Subcutaneous adipose tissue (tissue), 4 donors: ENCODE results near the gene PSMC1. TPM values are rescaled to one million over a fixed set of nuclear protein-coding genes. Genes with fewer than 3 reads are reported as not detected.

Source experiments
- total RNA-seq, 4 donors: library from RNA; depleted of rRNA; stranded (reverse); fragments of >200 nt; gene quantifications; one replicate each; pipeline ENCODE4 v1.1.0, GENCODE V29; 2016
- TF ChIP-seq, protein P1 (sequence below): fragments of 450-650 bp; IDR thresholded peaks from one replicate; pipeline ENCODE4 v1.5.1; 2016; ENCODE audit warnings: low read depth, mild to moderate bottlenecking, control low read depth, antibody characterized with exemption, moderate library complexity

PSMC1 gene
- total RNA-seq, 4 donors from 2014 or later: 78.4 to 149 (median 99.2) TPM

DNA sequence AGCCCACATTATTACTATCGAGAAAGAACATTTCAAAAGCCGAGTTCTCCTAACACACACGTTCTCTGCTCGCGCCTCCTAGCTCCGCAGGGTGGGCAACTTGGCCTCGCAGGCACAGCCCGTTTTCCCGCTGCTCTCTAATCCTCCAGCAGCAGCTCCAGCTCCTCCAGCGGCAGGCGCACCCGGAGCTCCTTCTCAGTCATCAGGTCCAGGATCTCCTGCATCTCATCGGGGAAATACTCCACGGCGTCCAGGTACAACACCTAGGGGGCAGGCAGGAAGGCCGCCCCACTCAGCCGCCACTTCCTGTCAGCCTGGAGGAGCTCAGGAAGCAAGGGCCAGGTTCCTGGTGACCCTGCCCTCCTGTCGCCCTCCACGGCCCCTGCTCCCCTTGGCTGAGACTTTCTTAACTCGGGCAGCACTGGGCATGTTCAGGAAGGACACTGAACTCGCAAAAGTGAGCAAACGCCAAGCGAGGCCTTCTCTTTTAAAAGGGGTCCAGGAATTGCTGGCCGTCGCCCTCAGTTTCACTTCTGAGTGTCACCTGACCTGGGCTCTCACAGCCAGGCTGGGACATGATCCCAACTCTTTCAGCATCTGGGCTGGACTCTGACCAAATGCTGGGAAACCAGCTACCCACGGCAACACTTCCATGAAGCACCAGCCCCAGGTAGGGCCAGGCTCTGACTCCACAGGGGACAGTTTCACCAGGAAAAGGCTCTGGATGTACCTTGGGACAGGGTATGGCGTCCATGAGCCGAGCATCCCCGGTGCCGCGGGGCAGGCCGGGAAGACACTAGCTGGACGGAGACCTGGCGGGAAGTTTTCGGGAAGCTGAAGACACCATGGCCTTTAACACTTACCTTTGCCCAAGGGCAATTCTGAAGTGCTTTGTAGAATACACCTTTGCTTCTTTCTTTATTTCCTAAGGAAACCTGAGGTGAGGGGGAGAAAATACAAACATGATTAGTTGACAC is 22.1 kb downstream of the PSMC1 start:
- TF ChIP-seq, protein P1, sequence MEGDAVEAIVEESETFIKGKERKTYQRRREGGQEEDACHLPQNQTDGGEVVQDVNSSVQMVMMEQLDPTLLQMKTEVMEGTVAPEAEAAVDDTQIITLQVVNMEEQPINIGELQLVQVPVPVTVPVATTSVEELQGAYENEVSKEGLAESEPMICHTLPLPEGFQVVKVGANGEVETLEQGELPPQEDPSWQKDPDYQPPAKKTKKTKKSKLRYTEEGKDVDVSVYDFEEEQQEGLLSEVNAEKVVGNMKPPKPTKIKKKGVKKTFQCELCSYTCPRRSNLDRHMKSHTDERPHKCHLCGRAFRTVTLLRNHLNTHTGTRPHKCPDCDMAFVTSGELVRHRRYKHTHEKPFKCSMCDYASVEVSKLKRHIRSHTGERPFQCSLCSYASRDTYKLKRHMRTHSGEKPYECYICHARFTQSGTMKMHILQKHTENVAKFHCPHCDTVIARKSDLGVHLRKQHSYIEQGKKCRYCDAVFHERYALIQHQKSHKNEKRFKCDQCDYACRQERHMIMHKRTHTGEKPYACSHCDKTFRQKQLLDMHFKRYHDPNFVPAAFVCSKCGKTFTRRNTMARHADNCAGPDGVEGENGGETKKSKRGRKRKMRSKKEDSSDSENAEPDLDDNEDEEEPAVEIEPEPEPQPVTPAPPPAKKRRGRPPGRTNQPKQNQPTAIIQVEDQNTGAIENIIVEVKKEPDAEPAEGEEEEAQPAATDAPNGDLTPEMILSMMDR: no peak

DNA sequence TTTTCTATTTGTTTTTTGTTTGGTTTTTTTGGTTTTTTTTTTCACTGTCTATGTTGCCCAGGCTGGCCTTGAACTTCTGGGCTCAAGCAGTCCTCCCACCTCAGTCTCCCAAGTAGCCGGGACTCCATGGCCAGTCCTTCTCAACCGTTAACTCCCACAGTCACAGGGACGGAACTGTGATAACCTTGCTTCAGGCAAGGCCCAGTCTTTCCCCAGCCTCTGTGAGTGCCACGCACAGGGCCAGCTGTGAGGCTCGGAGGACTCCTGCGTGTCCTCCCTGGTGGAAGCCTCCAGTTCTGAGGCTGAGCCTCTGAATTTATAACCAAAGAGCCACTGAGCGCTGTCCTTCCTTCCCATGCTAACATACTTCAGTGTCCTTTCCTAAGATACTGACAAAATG is 23.7 kb downstream of the PSMC1 start:
- TF ChIP-seq, protein P1: no peak

DNA sequence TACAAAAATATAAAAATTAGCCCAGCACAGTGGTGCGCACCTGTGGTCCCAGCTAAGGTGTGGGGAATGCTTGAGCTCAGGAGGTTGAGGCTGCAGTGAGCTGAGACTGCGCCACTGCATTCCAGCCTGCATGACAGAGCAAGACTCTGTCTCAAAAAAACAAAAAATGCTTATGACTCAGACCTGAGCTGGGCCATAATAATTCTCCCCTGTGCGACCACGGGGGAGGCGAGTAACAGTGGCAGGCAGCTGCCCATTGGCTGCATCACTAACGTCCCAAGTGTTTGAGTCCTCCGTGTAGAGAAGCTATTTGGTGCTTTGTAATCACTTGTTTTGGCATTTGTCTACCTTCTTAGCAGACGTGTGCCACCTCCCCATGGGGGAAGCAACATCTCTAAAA is 24.9 kb downstream of the PSMC1 start:
- TF ChIP-seq, protein P1: no peak

DNA sequence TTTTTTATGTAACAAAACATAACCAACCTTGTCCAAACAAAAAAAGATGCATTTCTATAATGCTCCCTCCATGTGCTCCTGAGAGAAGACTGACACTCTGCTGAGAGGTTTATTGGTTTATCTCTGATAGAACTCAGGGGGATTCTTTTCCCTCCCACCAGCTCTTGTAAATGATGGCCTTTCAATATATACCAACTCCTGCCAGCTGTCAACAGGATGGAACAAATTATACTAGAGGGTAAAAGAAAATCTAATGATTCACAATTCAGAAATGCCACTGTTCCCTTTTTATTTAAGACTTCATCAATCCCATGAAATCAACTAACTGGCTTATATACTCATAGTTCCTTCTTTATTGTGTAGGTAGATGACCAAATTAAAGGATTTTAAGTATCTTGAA is 25.4 kb downstream of the PSMC1 start:
- TF ChIP-seq, protein P1: no peak

DNA sequence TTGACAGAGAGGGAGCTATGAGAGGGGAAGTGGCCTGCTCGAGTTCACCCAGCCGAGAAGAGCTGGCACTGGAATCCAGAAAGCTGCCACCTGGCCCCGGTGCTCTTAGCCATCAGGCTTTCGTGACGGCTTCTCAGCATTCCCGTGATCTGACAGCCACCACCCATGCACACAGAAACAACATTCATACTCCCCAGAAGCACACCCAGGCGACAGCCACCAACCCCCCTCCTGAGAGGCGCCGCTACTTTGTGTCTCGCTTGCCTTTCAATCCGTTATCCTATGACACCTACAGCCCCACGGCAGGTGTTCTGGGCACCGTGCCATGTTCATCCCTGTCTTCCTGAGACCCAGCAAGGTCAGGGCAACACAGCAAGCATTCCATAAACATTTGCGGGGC is 31.4 kb downstream of the PSMC1 start:
- TF ChIP-seq, protein P1: no peak

DNA sequence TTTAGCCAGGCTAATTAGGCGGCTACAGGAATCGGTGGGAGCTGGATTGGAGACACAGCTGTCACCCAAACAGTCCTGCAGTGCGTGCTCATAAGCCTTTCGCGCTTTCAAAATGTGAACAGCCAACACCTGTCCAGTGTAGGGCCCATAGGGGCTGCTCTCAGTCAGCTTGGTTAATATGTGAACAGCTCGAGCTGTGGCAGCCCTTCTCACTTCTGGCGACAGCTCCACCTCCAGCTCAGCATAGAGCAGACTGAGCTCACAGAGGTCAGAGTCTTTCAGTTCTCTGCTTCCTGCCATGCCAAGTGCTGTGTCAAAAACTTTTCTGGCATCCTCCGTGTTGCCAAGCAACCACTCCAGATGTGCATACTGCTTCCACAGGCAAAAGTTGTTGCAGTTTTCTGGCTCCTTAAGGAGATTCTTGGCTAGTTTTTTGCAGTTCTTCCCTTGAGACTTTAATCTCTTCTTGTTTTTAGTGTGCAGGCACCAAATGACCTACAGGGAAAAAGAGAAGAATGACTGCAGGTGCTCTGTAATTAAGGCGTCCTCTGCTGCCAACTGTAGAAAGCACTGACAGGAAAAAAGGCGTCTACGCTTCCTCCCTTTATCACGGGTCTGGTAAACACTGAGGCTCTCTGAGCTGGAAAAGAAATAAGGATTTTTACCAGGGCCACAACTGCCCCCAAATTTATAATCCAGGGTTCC is 32.5 kb downstream of the PSMC1 start:
- TF ChIP-seq, protein P1: no peak
